ENCODE data around the gene MESD.
A peak's percentile ranks its signal among the peaks of the same experiment; 100 is the strongest.

Gene MESD

GRCh38 chr15:80989518-80990478 is at the start of gene MESD:
TSS of gene MESD (minus strand) at chr15:80989819. CDS start at chr15:80989791, 28 bp downstream.
- H3K4me3 ChIP-seq (ENCODE audit: low read depth, low read length), result peak within 1 kb of the TSS; percentile 98
- DNase-seq (ENCODE audit: low read depth), result peak; percentile 80
- no peak for TF ChIP-seq CTCF (IDR thresholded peaks at IDR 0.05; ENCODE audit: low read depth, low read length, missing control alignments)

DNA sequence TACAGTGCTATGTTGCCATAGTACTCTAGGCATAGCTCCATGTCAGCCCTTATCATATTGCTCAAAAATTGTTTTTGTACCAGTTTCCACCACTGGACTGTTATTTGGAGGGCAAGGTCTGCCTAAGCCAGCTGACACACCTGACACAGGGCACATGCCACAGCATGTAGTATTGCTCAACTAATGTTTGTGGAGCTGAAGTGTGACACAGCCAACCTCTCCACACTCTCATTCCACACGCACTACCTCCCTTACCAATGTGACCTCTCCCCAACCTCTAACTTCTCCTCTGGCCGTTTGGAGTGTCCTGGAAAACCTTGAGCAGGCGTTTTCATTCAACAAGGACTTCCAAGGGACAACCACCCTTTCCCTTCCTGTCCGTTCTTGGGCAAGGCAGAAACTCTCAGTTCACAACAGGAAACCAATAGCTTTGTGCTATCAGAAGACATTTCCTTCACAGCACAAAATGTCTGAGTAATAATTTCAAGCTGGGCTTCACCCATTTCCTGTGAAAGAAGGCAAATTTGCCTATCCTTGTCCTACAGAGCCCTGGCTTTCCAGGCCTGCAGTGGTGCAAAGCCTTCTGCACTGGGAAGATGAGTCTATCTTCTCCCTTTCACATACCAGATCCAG is 49.5 kb upstream of the MESD start:
- no peak for DNase-seq (ENCODE audit: low read depth)
- TF ChIP-seq CTCF (IDR thresholded peaks at IDR 0.05; ENCODE audit: low read depth, low read length, missing control alignments), result no peak
- no peak overlapping the region for H3K4me3 ChIP-seq (ENCODE audit: low read depth, low read length)

GRCh38 chr15:81037952-81038743 is 48.5 kb upstream of the MESD start:
- TF ChIP-seq CTCF (IDR thresholded peaks at IDR 0.05; ENCODE audit: low read depth, low read length, missing control alignments), result no peak
- H3K4me3 ChIP-seq (ENCODE audit: low read depth, low read length), result no peak overlapping the region
- DNase-seq (ENCODE audit: low read depth), result no peak

DNA sequence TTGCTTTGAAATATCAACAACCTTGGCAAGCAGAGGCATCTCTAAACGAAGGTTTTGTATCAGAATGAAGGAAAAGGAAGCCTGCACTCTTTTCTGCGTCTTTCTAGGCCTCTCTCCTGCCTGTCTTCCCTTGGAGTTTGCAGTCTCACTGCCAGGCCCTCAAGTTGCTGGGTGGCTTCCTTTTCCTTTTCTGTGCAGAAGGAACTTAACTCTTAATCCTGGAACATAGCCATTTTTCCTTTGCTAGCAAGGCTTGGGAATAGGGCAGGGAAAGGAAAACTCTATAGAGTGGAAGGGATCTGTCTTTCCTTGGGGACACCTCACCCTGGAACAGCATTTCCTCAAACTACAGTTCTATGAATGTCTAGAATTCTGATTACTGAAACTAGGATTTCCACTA is 43.9 kb upstream of the MESD start:
- TF ChIP-seq CTCF (IDR thresholded peaks at IDR 0.05; ENCODE audit: low read depth, low read length, missing control alignments), result no peak
- no peak for DNase-seq (ENCODE audit: low read depth)

DNA sequence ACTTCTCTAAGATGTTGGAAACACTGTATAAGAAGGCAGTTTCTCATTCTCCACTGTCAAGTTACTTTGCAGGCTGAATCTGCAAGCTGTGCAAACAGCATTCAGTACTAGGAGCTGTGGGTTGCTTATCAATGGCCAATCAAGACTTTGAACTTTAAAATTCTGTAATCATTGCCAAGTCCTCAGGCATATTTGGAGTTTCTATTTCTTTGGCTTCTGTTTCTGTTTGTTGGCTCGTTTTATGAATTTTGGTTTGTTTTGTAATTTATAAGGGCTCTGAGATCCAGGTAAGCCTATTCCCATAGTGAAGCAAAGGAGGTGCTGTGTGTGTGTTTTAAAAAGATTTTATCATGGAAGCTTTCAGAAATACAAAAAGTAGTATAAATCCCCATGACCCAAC is 43.2 kb upstream of the MESD start:
- no peak for DNase-seq (ENCODE audit: low read depth)
- H3K4me3 ChIP-seq (ENCODE audit: low read depth, low read length), result no peak overlapping the region
- no peak for TF ChIP-seq CTCF (IDR thresholded peaks at IDR 0.05; ENCODE audit: low read depth, low read length, missing control alignments)

More for the DNA sequence above, 43.9 kb upstream of the MESD start:
- no peak overlapping the region for H3K4me3 ChIP-seq (ENCODE audit: low read depth, low read length)

DNA sequence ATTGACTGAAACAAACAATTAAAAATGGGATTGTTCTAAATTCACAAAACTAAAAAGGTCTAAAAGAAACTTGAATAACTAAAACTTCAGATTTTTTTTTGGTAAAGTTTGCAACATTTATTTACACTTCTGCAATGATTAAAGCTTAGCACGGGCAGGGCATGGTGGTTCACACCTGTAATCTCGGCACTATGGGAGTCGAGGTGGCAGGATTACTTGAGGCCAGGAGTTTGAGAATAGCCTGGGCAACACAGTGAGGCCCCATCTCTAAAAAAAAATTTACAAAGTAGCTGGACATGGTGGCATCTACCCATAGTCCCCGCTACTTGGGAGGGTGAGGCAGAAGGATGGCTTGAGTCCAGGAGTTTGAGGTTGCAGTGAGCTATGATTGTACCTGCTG is 42.7 kb upstream of the MESD start:
- DNase-seq (ENCODE audit: low read depth), result no peak
- H3K4me3 ChIP-seq (ENCODE audit: low read depth, low read length), result no peak overlapping the region
- no peak for TF ChIP-seq CTCF (IDR thresholded peaks at IDR 0.05; ENCODE audit: low read depth, low read length, missing control alignments)
